Fibroblast of lung (primary cell): Measurements from ENCODE around the gene MYO18B. TPM values are rescaled to one million over a fixed set of nuclear protein-coding genes. Genes with fewer than 3 reads are reported as not detected.

Experiments used
- DNase-seq, 2 donors: peaks; one replicate each; pipeline versions ENCODE4 v3.0.0 to v3.0.0-alpha.2; 2010; ENCODE audit warnings: low read depth in 2 of 2
- H2AFZ ChIP-seq: 2 replicates; pipeline ENCODE4 v1.5.1; 2012; ENCODE audit warnings: low read length, control low read depth, inconsistent platforms
- H3K27ac ChIP-seq: 2 replicates; pipeline ENCODE4 v1.5.1; 2011; ENCODE audit warnings: low read length, control low read depth; ENCODE audit not compliant: insufficient read depth
- H3K27me3 ChIP-seq: 2 replicates; pipeline ENCODE4 v1.5.1; 2011; ENCODE audit warnings: mild to moderate bottlenecking, low read length; ENCODE audit not compliant: control insufficient read depth, insufficient read depth
- H3K36me3 ChIP-seq: 2 replicates; pipeline ENCODE4 v1.5.1; 2011; ENCODE audit warnings: low read length; ENCODE audit not compliant: control insufficient read depth, insufficient read depth
- H3K4me1 ChIP-seq: 2 replicates; pipeline ENCODE4 v1.5.1; 2011; ENCODE audit warnings: low read length; ENCODE audit not compliant: control insufficient read depth, insufficient read depth; ENCODE audit errors: extremely low read depth
- H3K4me2 ChIP-seq: 2 replicates; pipeline ENCODE4 v1.5.1; 2011; ENCODE audit warnings: low read length, control low read depth; ENCODE audit not compliant: insufficient read depth; ENCODE audit errors: extremely low read depth
- H3K4me3 ChIP-seq, 4 experiments: fragments of 200-600 bp in 1 of 4; sonication (generic) in 1 of 4; replicated peaks in 1 of 4; 2 replicates each; pipeline ENCODE4 v1.5.1; 2011 to 2016; ENCODE audit warnings: low read length in 4 of 4, low read depth in 3 of 4, mild to moderate bottlenecking in 3 of 4, control low read depth in 2 of 4, inconsistent platforms in 1 of 4, mixed read lengths in 1 of 4; ENCODE audit not compliant: insufficient read depth in 1 of 4; ENCODE audit errors: control extremely low read depth in 1 of 4
- H3K79me2 ChIP-seq: 2 replicates; pipeline ENCODE4 v1.5.1; 2012; ENCODE audit warnings: mild to moderate bottlenecking, low read length, inconsistent platforms; ENCODE audit not compliant: control insufficient read depth, insufficient read depth
- H3K9ac ChIP-seq: 2 replicates; pipeline ENCODE4 v1.5.1; 2011; ENCODE audit warnings: mild to moderate bottlenecking, low read length, control low read depth; ENCODE audit not compliant: insufficient read depth
- H3K9me3 ChIP-seq: 2 replicates; pipeline ENCODE4 v1.5.1; 2012; ENCODE audit warnings: low read depth, low read length; ENCODE audit not compliant: control insufficient read depth, insufficient read depth
- H4K20me1 ChIP-seq: 2 replicates; pipeline ENCODE4 v1.5.1; 2011; ENCODE audit warnings: low read length; ENCODE audit not compliant: control insufficient read depth, insufficient read depth; ENCODE audit errors: extremely low read depth
- CTCF ChIP-seq, 2 donors: IDR thresholded peaks in 1 of 2; conservative IDR thresholded peaks in 1 of 2; 1 replicate in 1 of 2; 2 replicates in 1 of 2; pipeline ENCODE4 v1.5.1; 2011 to 2012; ENCODE audit warnings: low read length in 2 of 2, control low read depth in 1 of 2, inconsistent platforms in 1 of 2, low read depth in 1 of 2, mild to moderate bottlenecking in 1 of 2
- EZH2 ChIP-seq: IDR thresholded peaks from 2 replicates; pipeline ENCODE4 v1.5.1; 2012; ENCODE audit warnings: low read length, control low read depth, mild to moderate bottlenecking; ENCODE audit errors: missing control alignments
- polyA plus RNA-seq, 2 donors: library from polyadenylated mRNA; depleted of rRNA in 1 of 2; stranded (reverse) in 1 of 2; unstranded in 1 of 2; fragments of >200 nt; gene quantifications; 2 replicates each; pipeline ENCODE4 v1.2.1, GENCODE V29; 2011 to 2012; ENCODE audit warnings: missing spikeins in 1 of 2
- total RNA-seq: library from RNA; depleted of rRNA; stranded (reverse); fragments of >200 nt; gene quantifications from 2 replicates; pipeline ENCODE4 v1.2.1, GENCODE V29; 2014

MYO18B gene
- total and polyA plus RNA-seq, 2 donors (not counting 1 experiment from before 2014, with no cell fraction given), result 0.17 TPM; not detected in 1

- no peaks in the 10 kb centered on the region for H3K27me3 ChIP-seq
- H3K9ac ChIP-seq, result no peak overlapping the region
- H3K27ac ChIP-seq, result no peak overlapping the region
- DNase-seq, result no peak
- no peaks in the 10 kb centered on the region for H3K9me3 ChIP-seq
- no peak overlapping the region for H3K4me2 ChIP-seq
- no peak overlapping the region for H2AFZ ChIP-seq
- no peaks in the 10 kb centered on the region for H4K20me1 ChIP-seq
- H3K4me3 ChIP-seq, result no peak overlapping the region
- H3K79me2 ChIP-seq, result no peaks in the 10 kb centered on the region
- no peaks in the 10 kb centered on the region for H3K36me3 ChIP-seq
- TF ChIP-seq CTCF (conservative IDR thresholded peaks at IDR 0.05 in 1 of 2, IDR thresholded peaks at IDR 0.05 in 1 of 2; ENCODE audit: low read depth in 1 of 2, low read length in 2 of 2) (no peak), EZH2 (no peak)
- H3K4me1 ChIP-seq, result no peaks in the 10 kb centered on the region
Observed at GRCh38 chr22:25797498-25798290, 55.7 kb downstream of the MYO18B start.

- Histone ChIP-seq H3K9me3 (no peaks in the 10 kb centered on the region), H3K27me3 (no peaks in the 10 kb centered on the region), H2AFZ (no peak overlapping the region), H3K4me2 (no peak overlapping the region), H3K4me3 (no peak overlapping the region), H3K27ac (no peak overlapping the region), H3K79me2 (no peaks in the 10 kb centered on the region), H4K20me1 (no peaks in the 10 kb centered on the region), H3K4me1 (no peaks in the 10 kb centered on the region), H3K9ac (no peak overlapping the region), H3K36me3 (no peaks in the 10 kb centered on the region)
- DNase-seq, result no peak
- TF ChIP-seq CTCF (conservative IDR thresholded peaks at IDR 0.05 in 1 of 2, IDR thresholded peaks at IDR 0.05 in 1 of 2; ENCODE audit: low read depth in 1 of 2, low read length in 2 of 2) (no peak), EZH2 (no peak)
Observed at GRCh38 chr22:25800766-25801165, 58.8 kb downstream of the MYO18B start.

- no peaks in the 10 kb centered on the region for H3K27me3 ChIP-seq
- H3K79me2 ChIP-seq, result no peaks in the 10 kb centered on the region
- no peak overlapping the region for H3K4me2 ChIP-seq
- no peak overlapping the region for H3K9ac ChIP-seq
- TF ChIP-seq EZH2 (no peak), CTCF (conservative IDR thresholded peaks at IDR 0.05 in 1 of 2, IDR thresholded peaks at IDR 0.05 in 1 of 2; ENCODE audit: low read depth in 1 of 2, low read length in 2 of 2) (no peak)
- H2AFZ ChIP-seq, result no peak overlapping the region
- H4K20me1 ChIP-seq, result no peaks in the 10 kb centered on the region
- no peaks in the 10 kb centered on the region for H3K4me1 ChIP-seq
- H3K4me3 ChIP-seq, result no peak overlapping the region
- no peaks in the 10 kb centered on the region for H3K9me3 ChIP-seq
- no peaks in the 10 kb centered on the region for H3K36me3 ChIP-seq
- no peak for DNase-seq
- H3K27ac ChIP-seq, result no peak overlapping the region
Observed at GRCh38 chr22:25802018-25802417, 60.0 kb downstream of the MYO18B start.
